ENCODE results near the gene SGK1.

DNA sequence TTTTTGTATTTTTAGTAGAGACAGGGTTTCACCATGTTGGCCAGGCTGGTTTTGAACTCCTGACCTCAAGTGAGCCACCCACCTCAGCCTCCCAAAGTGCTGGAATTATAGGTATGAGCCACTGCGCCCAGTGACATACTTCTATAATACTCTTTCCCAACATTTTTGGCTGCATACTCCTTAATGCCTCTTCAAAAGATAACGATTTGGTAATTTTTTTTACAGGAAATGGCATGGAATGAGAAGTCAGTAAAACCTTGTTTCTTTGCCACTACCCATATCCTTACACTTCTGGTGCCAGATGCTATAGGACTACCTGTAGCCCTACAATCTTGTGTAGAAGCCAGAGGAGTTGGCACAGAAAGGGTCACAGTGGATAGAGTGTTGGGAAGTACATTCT, 41.4 kb upstream of the SGK1 start:
- TF ChIP-seq CTCF (IDR thresholded peaks at IDR 0.05) (no peak), POLR2A (IDR thresholded peaks at IDR 0.05) (no peak)

All from Peyer's patch (tissue), 4 donors.